Cardiac muscle cell (in vitro differentiated cells and primary cell): ENCODE measurements around the gene EGLN1. TPM values are rescaled to one million over a fixed set of nuclear protein-coding genes. Genes with fewer than 3 reads are reported as not detected.

Experiments
- DNase-seq, 2 donors: peaks; one replicate each; pipeline versions ENCODE4 v3.0.0 to v3.0.0-alpha.2; 2010 to 2017; ENCODE audit warnings: low read depth in 1 of 2, low spot score in 1 of 2
- H3K27ac ChIP-seq: fragments of 200-600 bp; sonication (generic); 2 replicates; pipeline ENCODE4 v1.5.1; 2016
- H3K27me3 ChIP-seq: fragments of 200-600 bp; sonication (generic); 2 replicates; pipeline ENCODE4 v1.6.0; 2016; ENCODE audit warnings: control low read depth
- H3K36me3 ChIP-seq: fragments of 200-600 bp; sonication (generic); 2 replicates; pipeline ENCODE4 v1.5.1; 2016; ENCODE audit warnings: control low read depth
- H3K4me1 ChIP-seq: fragments of 200-600 bp; sonication (generic); 2 replicates; pipeline ENCODE4 v1.8.1; 2017; ENCODE audit warnings: low read depth, mild to moderate bottlenecking, mixed run types
- H3K4me3 ChIP-seq: fragments of 200-600 bp; sonication (generic); 2 replicates; pipeline ENCODE4 v1.5.1; 2016; ENCODE audit warnings: mild to moderate bottlenecking
- H3K9me3 ChIP-seq: fragments of 200-600 bp; sonication (generic); 2 replicates; pipeline ENCODE4 v1.5.1; 2017; ENCODE audit warnings: low read depth, mild to moderate bottlenecking, control low read depth
- CTCF ChIP-seq: IDR thresholded peaks from 2 replicates; pipeline ENCODE4 v1.5.1; 2012; ENCODE audit warnings: low read depth, mild to moderate bottlenecking, low read length
- polyA plus RNA-seq: library from polyadenylated mRNA; unstranded; fragments of >200 nt; fragmentation: Nextera tagmentation; extraction: Ambion mirVana; gene quantifications from 2 replicates; pipeline ENCODE4 v1.2.1, GENCODE V29; 2016
- total RNA-seq: library from RNA; depleted of rRNA; stranded (reverse); fragments of >200 nt; gene quantifications from 2 replicates; pipeline ENCODE4 v1.2.3, GENCODE V29; 2016

The EGLN1 gene
- total and polyA plus RNA-seq, 2 experiments from 2014 or later = 54.0 to 67.6 TPM

GRCh38 chr1:231381729-231382128 is 40.4 kb downstream of the EGLN1 start:
- H3K36me3 ChIP-seq = no peaks in the 10 kb centered on the region
- peaks cover 22% of the 10 kb centered on the region for H3K4me1 ChIP-seq
- no peaks in the 10 kb centered on the region for H3K9me3 ChIP-seq
- H3K27ac ChIP-seq = peak overlapping the region; percentile 14
- H3K27me3 ChIP-seq = no peaks in the 10 kb centered on the region
- no peak overlapping the region for H3K4me3 ChIP-seq
- no peak for DNase-seq
- TF ChIP-seq CTCF = no peak

GRCh38 chr1:231376875-231377549 is 45.1 kb downstream of the EGLN1 start:
- no peaks in the 10 kb centered on the region for H3K36me3 ChIP-seq
- H3K4me1 ChIP-seq = peaks cover 13% of the 10 kb centered on the region
- H3K27me3 ChIP-seq = no peaks in the 10 kb centered on the region
- H3K9me3 ChIP-seq = no peaks in the 10 kb centered on the region
- H3K27ac ChIP-seq = peak overlapping the region; percentile 40
- no peak for TF ChIP-seq CTCF
- DNase-seq = no peak
- H3K4me3 ChIP-seq = no peak overlapping the region

- H3K27me3 ChIP-seq = no peaks in the 10 kb centered on the region
- H3K4me1 ChIP-seq = peaks cover 10% of the 10 kb centered on the region
- no peak overlapping the region for H3K27ac ChIP-seq
- no peak for DNase-seq
- no peaks in the 10 kb centered on the region for H3K36me3 ChIP-seq
- no peak overlapping the region for H3K4me3 ChIP-seq
- TF ChIP-seq CTCF = no peak
- H3K9me3 ChIP-seq = no peaks in the 10 kb centered on the region
Observed at GRCh38 chr1:231376101-231376500, 46.0 kb downstream of the EGLN1 start.

DNA sequence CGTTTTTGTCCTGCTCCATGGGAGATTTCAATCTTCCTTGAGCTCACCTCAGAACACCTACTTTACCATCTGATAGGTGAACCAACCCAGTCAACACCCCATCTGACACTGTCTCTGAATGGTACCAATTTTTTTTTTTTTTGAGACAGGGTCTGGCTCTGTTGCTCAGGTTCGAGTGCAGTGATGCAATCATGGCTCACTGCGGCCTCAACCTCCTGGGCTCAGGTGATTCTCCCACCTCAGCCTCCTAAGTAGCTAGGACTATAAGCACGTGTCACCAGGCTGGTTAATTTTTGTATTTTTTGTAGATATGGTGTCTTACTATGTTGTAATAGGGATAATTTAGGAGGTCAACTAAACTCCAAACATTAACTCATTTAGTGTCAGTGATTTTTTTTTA is 47.7 kb downstream of the EGLN1 start:
- H3K27me3 ChIP-seq = no peaks in the 10 kb centered on the region
- TF ChIP-seq CTCF = no peak
- no peak overlapping the region for H3K4me3 ChIP-seq
- H3K27ac ChIP-seq = no peak overlapping the region
- H3K4me1 ChIP-seq = peaks cover 10% of the 10 kb centered on the region
- peaks cover 10% of the 10 kb centered on the region for H3K36me3 ChIP-seq
- no peaks in the 10 kb centered on the region for H3K9me3 ChIP-seq
- DNase-seq = no peak

DNA sequence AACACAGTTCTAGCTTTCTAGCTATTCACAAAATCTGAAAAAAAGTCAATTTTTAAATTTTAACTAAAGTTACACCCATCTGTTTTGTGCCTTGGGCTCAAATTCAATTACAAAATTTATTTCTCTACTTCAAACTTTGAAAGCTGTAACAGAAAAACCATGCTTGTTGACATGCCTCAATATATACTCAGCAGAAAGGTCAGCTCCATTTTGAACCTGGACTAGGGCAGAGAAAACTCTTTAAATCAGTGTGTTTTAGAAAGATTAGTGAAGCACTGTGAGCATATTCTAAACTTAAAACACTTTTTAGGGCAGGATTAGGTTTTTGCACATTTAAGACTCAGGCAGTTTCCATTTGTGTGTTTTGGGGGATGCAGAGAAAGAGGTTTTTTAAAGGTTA is 49.6 kb downstream of the EGLN1 start:
- Histone ChIP-seq H3K36me3 (peaks cover 21% of the 10 kb centered on the region), H3K27ac (no peak overlapping the region), H3K9me3 (no peaks in the 10 kb centered on the region), H3K4me1 (peaks cover under 1% of the 10 kb centered on the region), H3K27me3 (no peaks in the 10 kb centered on the region), H3K4me3 (no peak overlapping the region)
- DNase-seq = no peak
- no peak for TF ChIP-seq CTCF

DNA sequence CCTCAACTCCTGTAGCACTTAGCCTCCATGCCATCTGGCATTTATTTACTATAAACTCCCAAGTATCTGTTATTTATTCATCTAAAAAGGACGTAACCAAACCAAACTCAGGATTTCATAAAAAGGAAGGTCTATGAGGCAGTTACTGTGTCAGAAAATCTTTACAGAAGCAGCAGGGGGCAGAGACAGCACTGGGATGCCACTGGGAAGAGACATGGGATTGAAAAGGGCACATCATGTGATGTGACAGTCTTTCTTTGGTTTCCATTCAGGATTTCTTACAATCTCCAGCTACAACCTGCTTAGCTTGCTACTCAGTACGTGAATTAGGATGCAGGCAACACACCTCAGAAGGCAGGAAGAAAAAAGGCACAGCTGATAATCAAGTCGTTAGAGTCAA is 52.8 kb downstream of the EGLN1 start:
- no peak for DNase-seq
- Histone ChIP-seq H3K27ac (peak overlapping the region; percentile 40), H3K9me3 (no peaks in the 10 kb centered on the region), H3K4me3 (no peak overlapping the region), H3K27me3 (no peaks in the 10 kb centered on the region), H3K36me3 (peaks cover 37% of the 10 kb centered on the region), H3K4me1 (no peaks in the 10 kb centered on the region)
- TF ChIP-seq CTCF = peak; percentile 7
